PFSK-1 (cell line): ENCODE measurements around the gene BRIP1.

Source experiments
- FOXP2 ChIP-seq: optimal IDR thresholded peaks from 2 replicates; pipeline ENCODE3; 2011; ENCODE audit warnings: borderline replicate concordance, control low read depth, inconsistent platforms; ENCODE audit not compliant: insufficient read depth; ENCODE audit errors: extremely low read length, extremely low read depth
- POLR2AphosphoS5 ChIP-seq: IDR thresholded peaks from 2 replicates; pipeline ENCODE4 v1.6.1; 2012; ENCODE audit warnings: low read depth, mild to moderate bottlenecking, control low read depth, low read length, moderate library complexity
- SIN3A ChIP-seq: IDR thresholded peaks from 2 replicates; pipeline ENCODE4 v1.6.1; 2012; ENCODE audit warnings: mild to moderate bottlenecking, low read length, moderate library complexity, borderline replicate concordance; ENCODE audit not compliant: insufficient read depth
- TAF1 ChIP-seq: IDR thresholded peaks from 2 replicates; pipeline ENCODE4 v1.6.1; 2012; ENCODE audit warnings: low read length, control low read depth, borderline replicate concordance; ENCODE audit not compliant: insufficient read depth
- TF ChIP-seq, protein P1 (sequence below), 2 experiments: IDR thresholded peaks; 2 replicates each; pipeline versions ENCODE4 v1.6.1 to v1.8.0; 2011 to 2012; ENCODE audit warnings: low read depth in 2 of 2, low read length in 2 of 2, control low read depth in 1 of 2, inconsistent platforms in 1 of 2, mild to moderate bottlenecking in 1 of 2, moderate library complexity in 1 of 2; ENCODE audit not compliant: insufficient read depth in 1 of 2

Gene BRIP1

GRCh38 chr17:61815863-61816503 lies 47.3 kb downstream of the BRIP1 start:
- TF ChIP-seq FOXP2 (no peak), POLR2AphosphoS5 (no peak), SIN3A (no peak), TAF1 (no peak)
- TF ChIP-seq, protein P1, sequence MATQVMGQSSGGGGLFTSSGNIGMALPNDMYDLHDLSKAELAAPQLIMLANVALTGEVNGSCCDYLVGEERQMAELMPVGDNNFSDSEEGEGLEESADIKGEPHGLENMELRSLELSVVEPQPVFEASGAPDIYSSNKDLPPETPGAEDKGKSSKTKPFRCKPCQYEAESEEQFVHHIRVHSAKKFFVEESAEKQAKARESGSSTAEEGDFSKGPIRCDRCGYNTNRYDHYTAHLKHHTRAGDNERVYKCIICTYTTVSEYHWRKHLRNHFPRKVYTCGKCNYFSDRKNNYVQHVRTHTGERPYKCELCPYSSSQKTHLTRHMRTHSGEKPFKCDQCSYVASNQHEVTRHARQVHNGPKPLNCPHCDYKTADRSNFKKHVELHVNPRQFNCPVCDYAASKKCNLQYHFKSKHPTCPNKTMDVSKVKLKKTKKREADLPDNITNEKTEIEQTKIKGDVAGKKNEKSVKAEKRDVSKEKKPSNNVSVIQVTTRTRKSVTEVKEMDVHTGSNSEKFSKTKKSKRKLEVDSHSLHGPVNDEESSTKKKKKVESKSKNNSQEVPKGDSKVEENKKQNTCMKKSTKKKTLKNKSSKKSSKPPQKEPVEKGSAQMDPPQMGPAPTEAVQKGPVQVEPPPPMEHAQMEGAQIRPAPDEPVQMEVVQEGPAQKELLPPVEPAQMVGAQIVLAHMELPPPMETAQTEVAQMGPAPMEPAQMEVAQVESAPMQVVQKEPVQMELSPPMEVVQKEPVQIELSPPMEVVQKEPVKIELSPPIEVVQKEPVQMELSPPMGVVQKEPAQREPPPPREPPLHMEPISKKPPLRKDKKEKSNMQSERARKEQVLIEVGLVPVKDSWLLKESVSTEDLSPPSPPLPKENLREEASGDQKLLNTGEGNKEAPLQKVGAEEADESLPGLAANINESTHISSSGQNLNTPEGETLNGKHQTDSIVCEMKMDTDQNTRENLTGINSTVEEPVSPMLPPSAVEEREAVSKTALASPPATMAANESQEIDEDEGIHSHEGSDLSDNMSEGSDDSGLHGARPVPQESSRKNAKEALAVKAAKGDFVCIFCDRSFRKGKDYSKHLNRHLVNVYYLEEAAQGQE (IDR thresholded peaks at IDR 0.05; ENCODE audit: insufficient read depth in 1 of 2, low read depth in 2 of 2, low read length in 2 of 2) = no peak

GRCh38 chr17:61814485-61814884 lies 48.8 kb downstream of the BRIP1 start:
- TF ChIP-seq POLR2AphosphoS5 (no peak), FOXP2 (no peak), TAF1 (no peak), SIN3A (no peak)
- TF ChIP-seq, protein P1 (IDR thresholded peaks at IDR 0.05; ENCODE audit: insufficient read depth in 1 of 2, low read depth in 2 of 2, low read length in 2 of 2) = no peak

DNA sequence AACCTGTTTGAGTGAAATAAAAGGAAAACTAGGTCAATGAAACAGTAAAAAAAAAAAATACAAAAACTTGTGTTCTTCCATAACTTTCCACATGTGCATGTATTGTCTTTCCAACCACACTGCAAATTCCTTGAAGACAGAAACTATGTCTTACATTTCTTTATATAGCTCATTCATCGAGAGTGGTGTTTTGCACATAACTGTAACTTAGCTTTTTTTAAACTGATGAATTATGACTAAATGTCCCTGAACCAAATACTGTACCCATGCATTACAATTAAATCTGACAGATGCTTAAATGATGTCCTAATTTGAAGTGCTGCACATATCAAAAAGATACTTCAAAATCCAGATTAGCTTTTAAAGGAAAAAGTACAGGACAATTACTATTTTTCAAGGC lies 50.1 kb downstream of the BRIP1 start:
- no peak for TF ChIP-seq POLR2AphosphoS5
- TF ChIP-seq, protein P1 (IDR thresholded peaks at IDR 0.05; ENCODE audit: insufficient read depth in 1 of 2, low read depth in 2 of 2, low read length in 2 of 2) = no peak
- TF ChIP-seq FOXP2 = no peak
- no peak for TF ChIP-seq TAF1
- TF ChIP-seq SIN3A = no peak

DNA sequence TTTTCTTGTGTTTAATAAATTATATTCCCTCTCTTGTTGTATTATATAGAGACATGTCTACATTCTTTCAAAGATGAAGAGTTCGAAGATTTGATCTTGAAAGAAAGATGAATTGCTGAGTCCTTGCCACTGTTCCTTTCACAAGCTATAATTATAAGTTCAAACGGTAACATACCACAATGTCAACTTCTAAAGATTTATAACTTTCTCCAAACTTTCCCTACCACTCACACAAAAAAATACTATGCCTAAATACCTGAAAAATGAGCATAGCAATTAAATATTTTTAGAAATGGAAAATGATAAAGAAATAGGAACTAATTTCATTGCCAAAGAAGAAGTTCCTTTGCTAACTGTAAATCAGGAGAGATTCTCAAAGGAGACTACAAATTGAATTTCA lies 50.6 kb downstream of the BRIP1 start:
- TF ChIP-seq TAF1 (no peak), FOXP2 (no peak), SIN3A (no peak), POLR2AphosphoS5 (no peak)
- TF ChIP-seq, protein P1 (IDR thresholded peaks at IDR 0.05; ENCODE audit: insufficient read depth in 1 of 2, low read depth in 2 of 2, low read length in 2 of 2) = no peak
